ENCODE measurements around the gene RB1.

GRCh38 chr13:48315969-48316650 is 12.6 kb downstream of the RB1 start:
- no peak for TF ChIP-seq CTCF (IDR thresholded peaks at IDR 0.05; ENCODE audit: low read depth, low read length)
- no peak for TF ChIP-seq EZH2phosphoT487 (IDR thresholded peaks at IDR 0.05; ENCODE audit: low read depth)
